GM12864 (cell line): ENCODE data around the gene OR7G2.

Experiments
- DNase-seq: peaks from one replicate; pipeline ENCODE4 v3.0.0-alpha.2; 2011; ENCODE audit warnings: low read depth
- H3K4me3 ChIP-seq: 2 replicates; pipeline ENCODE4 v1.5.1; 2011; ENCODE audit warnings: mild to moderate bottlenecking, low read depth, low read length, control low read depth
- CTCF ChIP-seq: IDR thresholded peaks from 2 replicates; pipeline ENCODE4 v1.5.1; 2011; ENCODE audit warnings: low read depth, mild to moderate bottlenecking, moderate library complexity, low read length, control low read depth, inconsistent platforms; ENCODE audit errors: missing control alignments

The OR7G2 gene

GRCh38 chr19:9107375-9107774, at the start of gene OR7G2:
Gene OR7G2 (minus strand): TSS chr19:9107475. CDS start chr19:9103243, 4,232 bp downstream.
- no peak for TF ChIP-seq CTCF
- no peak for DNase-seq
- no peak within 1 kb of the TSS for H3K4me3 ChIP-seq

- no peak for TF ChIP-seq CTCF
- no peak for DNase-seq
- H3K4me3 ChIP-seq, result no peak overlapping the region
Measured at GRCh38 chr19:9156304-9156703, 49.0 kb upstream of the OR7G2 start.

- no peak for DNase-seq
- H3K4me3 ChIP-seq, result no peak overlapping the region
- no peak for TF ChIP-seq CTCF
Measured at GRCh38 chr19:9155591-9155990, 48.3 kb upstream of the OR7G2 start.

- no peak for TF ChIP-seq CTCF
- no peak overlapping the region for H3K4me3 ChIP-seq
Measured at GRCh38 chr19:9151367-9151766, 44.1 kb upstream of the OR7G2 start.

GRCh38 chr19:9150650-9151049, 43.4 kb upstream of the OR7G2 start:
- no peak overlapping the region for H3K4me3 ChIP-seq
- no peak for TF ChIP-seq CTCF
- DNase-seq, result no peak

More at GRCh38 chr19:9151367-9151766, 44.1 kb upstream of the OR7G2 start:
- DNase-seq, result no peak

GRCh38 chr19:9149997-9150396, 42.7 kb upstream of the OR7G2 start:
- no peak overlapping the region for H3K4me3 ChIP-seq
- DNase-seq, result no peak
- TF ChIP-seq CTCF, result no peak

GRCh38 chr19:9148697-9149096, 41.4 kb upstream of the OR7G2 start:
- H3K4me3 ChIP-seq, result no peak overlapping the region
- no peak for TF ChIP-seq CTCF

More at GRCh38 chr19:9148697-9149096, 41.4 kb upstream of the OR7G2 start:
- DNase-seq, result no peak
